HEK293 (cell line): ENCODE results near the gene ASTN2.

Source experiments
- ZBTB26 ChIP-seq: fragments of 450-650 bp; formaldehyde crosslinking; optimal IDR thresholded peaks from 2 replicates; pipeline ENCODE3; 2016; ENCODE audit warnings: missing biosample characterization, mild to moderate bottlenecking, missing genetic modification characterization
- ZFP41 ChIP-seq: fragments of 450-650 bp; formaldehyde crosslinking; IDR thresholded peaks from 2 replicates; pipeline ENCODE4 v1.5.1; 2016; ENCODE audit warnings: missing biosample characterization, missing genetic modification characterization, borderline replicate concordance

GRCh38 chr9:117104716-117105495, 310.0 kb downstream of the ASTN2 start:
- TF ChIP-seq ZBTB26 (no peak), ZFP41 (tag by site-specific recombination) (no peak)
